ENCODE results near the gene ABCA12.

Gene ABCA12

GRCh38 chr2:215059724-215060123, 78.7 kb downstream of the ABCA12 start:
- H3K4me3 ChIP-seq (ENCODE audit: low read length, poor library complexity, severe bottlenecking) = no peak overlapping the region
- H3F3A ChIP-seq (ENCODE audit: low read depth) = no peaks in the 10 kb centered on the region

DNA sequence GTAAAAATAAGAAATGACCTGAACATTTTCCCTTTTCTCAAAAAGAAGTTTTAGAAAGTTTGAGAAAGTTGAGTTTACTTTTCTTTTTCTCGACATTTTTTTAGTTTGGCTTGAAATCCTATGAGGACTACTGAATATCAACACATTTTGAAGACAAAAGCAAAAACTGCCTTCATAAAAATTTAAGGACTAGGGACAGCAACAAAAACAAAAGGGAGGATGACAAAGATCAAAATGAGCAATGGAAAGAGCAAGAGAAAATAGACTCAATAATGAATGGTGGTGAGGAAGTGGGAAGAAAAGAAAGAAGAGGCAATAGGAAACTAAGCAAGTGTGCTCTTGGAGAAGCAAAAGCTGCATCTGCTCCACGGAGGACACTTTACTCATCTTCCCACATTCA, 82.5 kb downstream of the ABCA12 start:
- Histone ChIP-seq H2AFZ (ENCODE audit: low read length) (no peak overlapping the region), H3K9me2 (replicated peaks; ENCODE audit: low read depth, low read length) (no peaks in the 10 kb centered on the region), H3K4me2 (ENCODE audit: low read depth, low read length, poor library complexity, severe bottlenecking) (no peak overlapping the region), H3K36me3 (ENCODE audit: insufficient read depth, low read length) (no peaks in the 10 kb centered on the region), H3K27me3 (ENCODE audit: insufficient read depth, low read length, poor library complexity, severe bottlenecking) (no peaks in the 10 kb centered on the region), H3K4me1 (ENCODE audit: insufficient read depth, low read length, poor library complexity, severe bottlenecking) (no peaks in the 10 kb centered on the region), H3K79me2 (ENCODE audit: insufficient read depth, low read length) (no peaks in the 10 kb centered on the region), H3F3A (ENCODE audit: low read depth) (no peaks in the 10 kb centered on the region), H3K9ac (ENCODE audit: low read depth, low read length, poor library complexity, severe bottlenecking) (no peak overlapping the region), H3K9me3 (ENCODE audit: insufficient read depth, low read depth, low read length) (no peaks in the 10 kb centered on the region), H4K20me1 (ENCODE audit: insufficient read depth, low read length, poor library complexity, severe bottlenecking) (no peaks in the 10 kb centered on the region), H3K4me3 (ENCODE audit: low read length, poor library complexity, severe bottlenecking) (no peak overlapping the region)
- TF ChIP-seq CTCF (conservative IDR thresholded peaks at IDR 0.05; ENCODE audit: low read length) (no peak), EZH2phosphoT487 (IDR thresholded peaks at IDR 0.05; ENCODE audit: borderline replicate concordance) (no peak)

More at GRCh38 chr2:215059724-215060123, 78.7 kb downstream of the ABCA12 start:
- no peak overlapping the region for H3K9ac ChIP-seq (ENCODE audit: low read depth, low read length, poor library complexity, severe bottlenecking)
- H3K4me1 ChIP-seq (ENCODE audit: insufficient read depth, low read length, poor library complexity, severe bottlenecking) = no peaks in the 10 kb centered on the region
- H3K79me2 ChIP-seq (ENCODE audit: insufficient read depth, low read length) = no peaks in the 10 kb centered on the region
- no peaks in the 10 kb centered on the region for H3K9me3 ChIP-seq (ENCODE audit: insufficient read depth, low read depth, low read length)
- no peak overlapping the region for H2AFZ ChIP-seq (ENCODE audit: low read length)
- no peak overlapping the region for H3K4me2 ChIP-seq (ENCODE audit: low read depth, low read length, poor library complexity, severe bottlenecking)
- no peaks in the 10 kb centered on the region for H4K20me1 ChIP-seq (ENCODE audit: insufficient read depth, low read length, poor library complexity, severe bottlenecking)
- H3K36me3 ChIP-seq (ENCODE audit: insufficient read depth, low read length) = no peaks in the 10 kb centered on the region
- TF ChIP-seq EZH2phosphoT487 (IDR thresholded peaks at IDR 0.05; ENCODE audit: borderline replicate concordance) (no peak), CTCF (conservative IDR thresholded peaks at IDR 0.05; ENCODE audit: low read length) (no peak)
- H3K9me2 ChIP-seq (replicated peaks; ENCODE audit: low read depth, low read length) = 0 out of 2 replicates have a peak, but pooled peaks cover 2% of the 10 kb centered on the region
- H3K27me3 ChIP-seq (ENCODE audit: insufficient read depth, low read length, poor library complexity, severe bottlenecking) = no peaks in the 10 kb centered on the region

DNA sequence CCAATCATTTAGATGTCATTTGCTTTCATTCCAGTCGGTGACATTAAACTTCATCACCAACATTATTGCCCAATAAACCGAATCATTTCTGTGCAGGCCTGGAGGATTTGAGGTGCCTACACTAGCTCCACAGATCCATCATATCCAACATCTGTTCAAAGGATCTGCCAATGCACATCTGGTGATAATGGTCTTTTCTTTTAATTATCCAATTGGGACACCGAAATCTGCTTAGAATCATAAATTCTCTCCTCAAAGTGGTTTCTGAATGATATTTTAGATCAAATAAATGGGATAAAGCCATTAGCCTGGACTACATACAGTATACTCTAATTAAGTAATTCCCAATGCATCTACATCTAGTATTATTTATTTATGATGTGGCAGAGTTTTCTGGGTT, 85.6 kb downstream of the ABCA12 start:
- Histone ChIP-seq H4K20me1 (ENCODE audit: insufficient read depth, low read length, poor library complexity, severe bottlenecking) (no peaks in the 10 kb centered on the region), H3K27me3 (ENCODE audit: insufficient read depth, low read length, poor library complexity, severe bottlenecking) (no peaks in the 10 kb centered on the region), H3F3A (ENCODE audit: low read depth) (no peaks in the 10 kb centered on the region), H3K9ac (ENCODE audit: low read depth, low read length, poor library complexity, severe bottlenecking) (no peak overlapping the region), H3K4me2 (ENCODE audit: low read depth, low read length, poor library complexity, severe bottlenecking) (no peak overlapping the region), H3K4me1 (ENCODE audit: insufficient read depth, low read length, poor library complexity, severe bottlenecking) (no peaks in the 10 kb centered on the region), H3K9me2 (replicated peaks; ENCODE audit: low read depth, low read length) (no peaks in the 10 kb centered on the region), H3K4me3 (ENCODE audit: low read length, poor library complexity, severe bottlenecking) (no peak overlapping the region), H2AFZ (ENCODE audit: low read length) (no peak overlapping the region), H3K79me2 (ENCODE audit: insufficient read depth, low read length) (no peaks in the 10 kb centered on the region), H3K9me3 (ENCODE audit: insufficient read depth, low read depth, low read length) (no peaks in the 10 kb centered on the region), H3K36me3 (ENCODE audit: insufficient read depth, low read length) (no peaks in the 10 kb centered on the region)
- TF ChIP-seq CTCF (conservative IDR thresholded peaks at IDR 0.05; ENCODE audit: low read length) = no peak
- no peak for TF ChIP-seq EZH2phosphoT487 (IDR thresholded peaks at IDR 0.05; ENCODE audit: borderline replicate concordance)
